WTC11 (cell line): ENCODE measurements around the gene VPS35L. TPM values are rescaled to one million over a fixed set of nuclear protein-coding genes. Genes with fewer than 3 reads are reported as not detected.
A peak's percentile ranks its signal among the peaks of the same experiment; 100 is the strongest.

Source experiments
- CBFB ChIP-seq: sonication (generic); formaldehyde crosslinking; IDR thresholded peaks from 2 replicates; pipeline ENCODE4 v1.8.1; 2022; ENCODE audit warnings: mild to moderate bottlenecking, low read depth, missing genetic modification reagents
- CREB1 ChIP-seq: sonication (generic); formaldehyde crosslinking; IDR thresholded peaks from 2 replicates; pipeline ENCODE4 v1.8.0; 2023; ENCODE audit warnings: mild to moderate bottlenecking, missing genetic modification reagents
- CREM ChIP-seq: sonication (generic); formaldehyde crosslinking; IDR thresholded peaks from 2 replicates; pipeline ENCODE4 v1.8.1; 2022; ENCODE audit warnings: mild to moderate bottlenecking, missing genetic modification reagents, moderate library complexity
- HMGA2 ChIP-seq: fragments of 250-450 bp; sonication (Bioruptor Pico); IDR thresholded peaks from 2 replicates; pipeline ENCODE4 v1.4.0; 2021; ENCODE audit warnings: mild to moderate bottlenecking, moderate library complexity
- KAT7 ChIP-seq: sonication (generic); formaldehyde crosslinking; IDR thresholded peaks from 2 replicates; pipeline ENCODE4 v1.8.1; 2023; ENCODE audit warnings: missing genetic modification reagents, mild to moderate bottlenecking, borderline replicate concordance
- MXD4 ChIP-seq: fragments of 250-450 bp; sonication (Bioruptor Pico); IDR thresholded peaks from 2 replicates; pipeline ENCODE4 v1.8.0; 2021; ENCODE audit warnings: mild to moderate bottlenecking, moderate library complexity, borderline replicate concordance
- NFE2L1 ChIP-seq: sonication (generic); formaldehyde crosslinking; IDR thresholded peaks from 2 replicates; pipeline ENCODE4 v1.8.1; 2023; ENCODE audit warnings: missing genetic modification reagents
- NFYB ChIP-seq: sonication (generic); formaldehyde crosslinking; conservative IDR thresholded peaks from 2 replicates; pipeline ENCODE4 v1.8.0; 2022; ENCODE audit warnings: low read depth, missing genetic modification reagents
- NR1H2 ChIP-seq: sonication (generic); formaldehyde crosslinking; IDR thresholded peaks from 2 replicates; pipeline ENCODE4 v1.9.0; 2021; ENCODE audit warnings: mild to moderate bottlenecking, moderate library complexity, missing genetic modification reagents
- OVOL2 ChIP-seq: fragments of 250-450 bp; sonication (Bioruptor Pico); IDR thresholded peaks from 2 replicates; pipeline ENCODE4 v1.9.0; 2021; ENCODE audit warnings: mild to moderate bottlenecking, borderline replicate concordance
- PRRX2 ChIP-seq: fragments of 250-450 bp; sonication (Bioruptor Pico); IDR thresholded peaks from 2 replicates; pipeline ENCODE4 v1.8.0; 2021; ENCODE audit warnings: mild to moderate bottlenecking
- SOX15 ChIP-seq: fragments of 250-450 bp; sonication (Bioruptor Pico); IDR thresholded peaks from 2 replicates; pipeline ENCODE4 v1.9.0; 2021; ENCODE audit warnings: mild to moderate bottlenecking
- SP1 ChIP-seq: sonication (generic); formaldehyde crosslinking; conservative IDR thresholded peaks from 2 replicates; pipeline ENCODE4 v1.8.1; 2022; ENCODE audit warnings: missing genetic modification reagents
- TCF7 ChIP-seq: sonication (generic); formaldehyde crosslinking; IDR thresholded peaks from 2 replicates; pipeline ENCODE4 v1.8.0; 2022; ENCODE audit warnings: mild to moderate bottlenecking, low read depth, missing genetic modification reagents, moderate library complexity
- TEAD1 ChIP-seq: sonication (generic); formaldehyde crosslinking; IDR thresholded peaks from 2 replicates; pipeline ENCODE4 v1.8.0; 2022; ENCODE audit warnings: mild to moderate bottlenecking, missing genetic modification reagents
- ZBTB21 ChIP-seq: sonication (generic); formaldehyde crosslinking; IDR thresholded peaks from 2 replicates; pipeline ENCODE4 v1.8.1; 2023; ENCODE audit warnings: mild to moderate bottlenecking, missing genetic modification reagents, borderline replicate concordance
- ZNF138 ChIP-seq: sonication (generic); formaldehyde crosslinking; conservative IDR thresholded peaks from 2 replicates; pipeline ENCODE4 v1.8.1; 2022; ENCODE audit warnings: mild to moderate bottlenecking, moderate library complexity, missing genetic modification reagents
- ZNF219 ChIP-seq: sonication (generic); formaldehyde crosslinking; IDR thresholded peaks from 2 replicates; pipeline ENCODE4 v1.8.0; 2023; ENCODE audit warnings: missing genetic modification reagents, mild to moderate bottlenecking, borderline replicate concordance
- ZNF263 ChIP-seq: sonication (generic); formaldehyde crosslinking; IDR thresholded peaks from 2 replicates; pipeline ENCODE4 v1.8.1; 2022; ENCODE audit warnings: low read depth, mild to moderate bottlenecking, moderate library complexity, missing genetic modification reagents
- ZNF317 ChIP-seq: sonication (generic); formaldehyde crosslinking; IDR thresholded peaks from 2 replicates; pipeline ENCODE4 v1.8.1; 2023; ENCODE audit warnings: low read depth, mild to moderate bottlenecking, moderate library complexity, missing genetic modification reagents, borderline replicate concordance
- ZNF671 ChIP-seq: fragments of 250-450 bp; sonication (Bioruptor Pico); IDR thresholded peaks from 2 replicates; pipeline ENCODE4 v1.8.0; 2021; ENCODE audit warnings: mild to moderate bottlenecking
- total RNA-seq: library from RNA; stranded (reverse); gene quantifications from 3 replicates; pipeline ENCODE4 v1.2.3, GENCODE V29; 2021
- TF ChIP-seq, protein P1 (sequence below): fragments of 250-450 bp; sonication (Bioruptor Pico); IDR thresholded peaks from 2 replicates; pipeline ENCODE4 v2.1.2; 2022; ENCODE audit warnings: mild to moderate bottlenecking, moderate library complexity
- TF ChIP-seq, protein P2 (sequence below): sonication (generic); formaldehyde crosslinking; IDR thresholded peaks from 2 replicates; pipeline ENCODE4 v1.8.1; 2022; ENCODE audit warnings: mild to moderate bottlenecking, missing genetic modification reagents, moderate library complexity, borderline replicate concordance
- TF ChIP-seq, protein P3 (sequence below): sonication (generic); formaldehyde crosslinking; IDR thresholded peaks from 2 replicates; pipeline ENCODE4 v1.8.0; 2022; ENCODE audit warnings: mild to moderate bottlenecking, missing genetic modification reagents
- TF ChIP-seq, protein P4 (sequence below): sonication (generic); formaldehyde crosslinking; IDR thresholded peaks from 2 replicates; pipeline ENCODE4 v1.8.1; 2023; ENCODE audit warnings: mild to moderate bottlenecking, missing genetic modification reagents, moderate library complexity
- TF ChIP-seq, protein P5 (sequence below): fragments of 250-450 bp; sonication (Bioruptor Pico); IDR thresholded peaks from 2 replicates; pipeline ENCODE4 v1.9.0; 2021; ENCODE audit warnings: mild to moderate bottlenecking
- TF ChIP-seq, protein P6 (sequence below): sonication (generic); formaldehyde crosslinking; IDR thresholded peaks from 2 replicates; pipeline ENCODE4 v1.8.0; 2022; ENCODE audit warnings: mild to moderate bottlenecking, missing genetic modification reagents
- TF ChIP-seq, protein P7 (sequence below): sonication (generic); formaldehyde crosslinking; IDR thresholded peaks from 2 replicates; pipeline ENCODE4 v1.8.1; 2023; ENCODE audit warnings: mild to moderate bottlenecking, moderate library complexity, missing genetic modification reagents
- TF ChIP-seq, protein P8 (sequence below): sonication (generic); formaldehyde crosslinking; IDR thresholded peaks from 2 replicates; pipeline ENCODE4 v1.8.1; 2022; ENCODE audit warnings: low read depth, missing genetic modification reagents, borderline replicate concordance

The VPS35L gene
- total RNA-seq, 1 experiment from 2014 or later, result 59.7 TPM

DNA sequence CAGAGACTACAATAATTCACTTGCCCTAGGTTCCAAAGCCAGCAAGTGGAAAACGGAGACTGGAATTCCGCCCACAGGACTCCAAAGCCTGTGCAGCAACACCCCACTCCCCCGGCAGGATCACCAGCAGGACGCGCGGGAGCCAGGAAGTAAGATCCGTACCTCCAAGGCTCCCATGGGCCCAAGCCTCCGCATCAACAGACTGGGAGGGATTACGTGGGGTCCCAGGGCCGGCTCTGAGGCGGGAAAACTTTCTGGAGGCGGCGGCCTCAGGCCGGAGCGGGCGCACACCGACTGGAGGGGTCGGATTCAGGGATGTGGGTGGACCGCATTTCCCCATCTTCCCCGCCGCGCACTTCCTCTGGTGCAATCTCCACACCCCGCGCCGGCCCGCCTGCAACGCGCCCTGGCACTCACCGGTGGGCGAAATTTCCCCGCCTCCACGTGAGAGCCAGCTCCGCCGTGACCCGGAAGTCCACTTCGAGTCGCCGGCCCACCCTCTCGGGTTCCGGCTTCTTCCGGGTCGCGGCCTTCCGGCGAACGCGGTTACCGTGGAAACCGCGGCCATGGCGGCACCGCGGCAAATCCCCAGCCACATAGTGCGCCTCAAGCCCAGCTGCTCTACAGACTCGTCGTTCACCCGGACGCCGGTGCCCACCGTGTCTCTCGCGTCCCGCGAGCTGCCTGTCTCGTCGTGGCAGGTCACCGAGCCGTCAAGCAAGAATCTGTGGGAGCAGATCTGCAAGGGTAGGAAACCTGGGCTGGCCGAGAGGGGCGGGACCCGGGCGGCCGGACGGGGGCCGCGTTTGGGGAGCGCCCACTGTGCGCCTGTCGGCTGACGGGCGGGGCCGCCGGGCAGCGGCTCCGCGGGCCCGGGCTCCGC is 162.5 kb downstream of the VPS35L start, which contains the start of the genes IQCK and KNOP1 (continued):
- TF ChIP-seq CREM (CRISPR knock-in tag) (peak; percentile 4; the same call in 1 of the 2 replicates), TCF7 (no peak), CBFB (CRISPR knock-in tag) (no peak), NFE2L1 (CRISPR knock-in tag) (peak; percentile 5; the same call in 1 of the 2 replicates), ZNF138 (CRISPR knock-in tag) (no peak), CREB1 (CRISPR knock-in tag) (no peak), SP1 (CRISPR knock-in tag) (no peak; the same call in none of the 2 replicates), ZNF671 (CRISPR knock-in tag) (no peak), SOX15 (CRISPR knock-in tag) (no peak), PRRX2 (CRISPR knock-in tag) (no peak), ZNF317 (CRISPR knock-in tag) (no peak), NR1H2 (CRISPR knock-in tag) (no peak), TEAD1 (CRISPR knock-in tag) (peak; percentile 69; the same call in 1 of the 2 replicates), ZNF263 (CRISPR knock-in tag) (no peak), KAT7 (CRISPR knock-in tag) (0 out of 2 replicates have a peak, but pooled peaks have one; percentile 39), HMGA2 (CRISPR knock-in tag) (no peak), NFYB (CRISPR knock-in tag) (no peak), OVOL2 (no peak), MXD4 (no peak), ZBTB21 (CRISPR knock-in tag) (no peak), ZNF219 (CRISPR knock-in tag) (no peak)
- TF ChIP-seq, protein P1, sequence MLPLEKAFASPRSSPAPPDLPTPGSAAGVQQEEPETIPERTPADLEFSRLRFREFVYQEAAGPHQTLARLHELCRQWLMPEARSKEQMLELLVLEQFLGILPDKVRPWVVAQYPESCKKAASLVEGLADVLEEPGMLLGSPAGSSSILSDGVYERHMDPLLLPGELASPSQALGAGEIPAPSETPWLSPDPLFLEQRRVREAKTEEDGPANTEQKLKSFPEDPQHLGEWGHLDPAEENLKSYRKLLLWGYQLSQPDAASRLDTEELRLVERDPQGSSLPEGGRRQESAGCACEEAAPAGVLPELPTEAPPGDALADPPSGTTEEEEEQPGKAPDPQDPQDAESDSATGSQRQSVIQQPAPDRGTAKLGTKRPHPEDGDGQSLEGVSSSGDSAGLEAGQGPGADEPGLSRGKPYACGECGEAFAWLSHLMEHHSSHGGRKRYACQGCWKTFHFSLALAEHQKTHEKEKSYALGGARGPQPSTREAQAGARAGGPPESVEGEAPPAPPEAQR (CRISPR knock-in tag), result no peak
- TF ChIP-seq, protein P2, sequence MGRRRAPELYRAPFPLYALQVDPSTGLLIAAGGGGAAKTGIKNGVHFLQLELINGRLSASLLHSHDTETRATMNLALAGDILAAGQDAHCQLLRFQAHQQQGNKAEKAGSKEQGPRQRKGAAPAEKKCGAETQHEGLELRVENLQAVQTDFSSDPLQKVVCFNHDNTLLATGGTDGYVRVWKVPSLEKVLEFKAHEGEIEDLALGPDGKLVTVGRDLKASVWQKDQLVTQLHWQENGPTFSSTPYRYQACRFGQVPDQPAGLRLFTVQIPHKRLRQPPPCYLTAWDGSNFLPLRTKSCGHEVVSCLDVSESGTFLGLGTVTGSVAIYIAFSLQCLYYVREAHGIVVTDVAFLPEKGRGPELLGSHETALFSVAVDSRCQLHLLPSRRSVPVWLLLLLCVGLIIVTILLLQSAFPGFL (CRISPR knock-in tag), result no peak
- TF ChIP-seq, protein P3, sequence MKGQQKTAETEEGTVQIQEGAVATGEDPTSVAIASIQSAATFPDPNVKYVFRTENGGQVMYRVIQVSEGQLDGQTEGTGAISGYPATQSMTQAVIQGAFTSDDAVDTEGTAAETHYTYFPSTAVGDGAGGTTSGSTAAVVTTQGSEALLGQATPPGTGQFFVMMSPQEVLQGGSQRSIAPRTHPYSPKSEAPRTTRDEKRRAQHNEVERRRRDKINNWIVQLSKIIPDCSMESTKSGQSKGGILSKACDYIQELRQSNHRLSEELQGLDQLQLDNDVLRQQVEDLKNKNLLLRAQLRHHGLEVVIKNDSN (CRISPR knock-in tag), result peak; percentile 74; the same call in 1 of the 2 replicates
- TF ChIP-seq, protein P4, sequence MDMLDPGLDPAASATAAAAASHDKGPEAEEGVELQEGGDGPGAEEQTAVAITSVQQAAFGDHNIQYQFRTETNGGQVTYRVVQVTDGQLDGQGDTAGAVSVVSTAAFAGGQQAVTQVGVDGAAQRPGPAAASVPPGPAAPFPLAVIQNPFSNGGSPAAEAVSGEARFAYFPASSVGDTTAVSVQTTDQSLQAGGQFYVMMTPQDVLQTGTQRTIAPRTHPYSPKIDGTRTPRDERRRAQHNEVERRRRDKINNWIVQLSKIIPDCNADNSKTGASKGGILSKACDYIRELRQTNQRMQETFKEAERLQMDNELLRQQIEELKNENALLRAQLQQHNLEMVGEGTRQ, result peak; percentile 71
- TF ChIP-seq, protein P5, sequence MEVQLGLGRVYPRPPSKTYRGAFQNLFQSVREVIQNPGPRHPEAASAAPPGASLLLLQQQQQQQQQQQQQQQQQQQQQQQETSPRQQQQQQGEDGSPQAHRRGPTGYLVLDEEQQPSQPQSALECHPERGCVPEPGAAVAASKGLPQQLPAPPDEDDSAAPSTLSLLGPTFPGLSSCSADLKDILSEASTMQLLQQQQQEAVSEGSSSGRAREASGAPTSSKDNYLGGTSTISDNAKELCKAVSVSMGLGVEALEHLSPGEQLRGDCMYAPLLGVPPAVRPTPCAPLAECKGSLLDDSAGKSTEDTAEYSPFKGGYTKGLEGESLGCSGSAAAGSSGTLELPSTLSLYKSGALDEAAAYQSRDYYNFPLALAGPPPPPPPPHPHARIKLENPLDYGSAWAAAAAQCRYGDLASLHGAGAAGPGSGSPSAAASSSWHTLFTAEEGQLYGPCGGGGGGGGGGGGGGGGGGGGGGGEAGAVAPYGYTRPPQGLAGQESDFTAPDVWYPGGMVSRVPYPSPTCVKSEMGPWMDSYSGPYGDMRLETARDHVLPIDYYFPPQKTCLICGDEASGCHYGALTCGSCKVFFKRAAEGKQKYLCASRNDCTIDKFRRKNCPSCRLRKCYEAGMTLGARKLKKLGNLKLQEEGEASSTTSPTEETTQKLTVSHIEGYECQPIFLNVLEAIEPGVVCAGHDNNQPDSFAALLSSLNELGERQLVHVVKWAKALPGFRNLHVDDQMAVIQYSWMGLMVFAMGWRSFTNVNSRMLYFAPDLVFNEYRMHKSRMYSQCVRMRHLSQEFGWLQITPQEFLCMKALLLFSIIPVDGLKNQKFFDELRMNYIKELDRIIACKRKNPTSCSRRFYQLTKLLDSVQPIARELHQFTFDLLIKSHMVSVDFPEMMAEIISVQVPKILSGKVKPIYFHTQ (CRISPR knock-in tag), result no peak
- TF ChIP-seq, protein P6, sequence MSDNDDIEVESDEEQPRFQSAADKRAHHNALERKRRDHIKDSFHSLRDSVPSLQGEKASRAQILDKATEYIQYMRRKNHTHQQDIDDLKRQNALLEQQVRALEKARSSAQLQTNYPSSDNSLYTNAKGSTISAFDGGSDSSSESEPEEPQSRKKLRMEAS (CRISPR knock-in tag), result peak; percentile 94
- TF ChIP-seq, protein P7, sequence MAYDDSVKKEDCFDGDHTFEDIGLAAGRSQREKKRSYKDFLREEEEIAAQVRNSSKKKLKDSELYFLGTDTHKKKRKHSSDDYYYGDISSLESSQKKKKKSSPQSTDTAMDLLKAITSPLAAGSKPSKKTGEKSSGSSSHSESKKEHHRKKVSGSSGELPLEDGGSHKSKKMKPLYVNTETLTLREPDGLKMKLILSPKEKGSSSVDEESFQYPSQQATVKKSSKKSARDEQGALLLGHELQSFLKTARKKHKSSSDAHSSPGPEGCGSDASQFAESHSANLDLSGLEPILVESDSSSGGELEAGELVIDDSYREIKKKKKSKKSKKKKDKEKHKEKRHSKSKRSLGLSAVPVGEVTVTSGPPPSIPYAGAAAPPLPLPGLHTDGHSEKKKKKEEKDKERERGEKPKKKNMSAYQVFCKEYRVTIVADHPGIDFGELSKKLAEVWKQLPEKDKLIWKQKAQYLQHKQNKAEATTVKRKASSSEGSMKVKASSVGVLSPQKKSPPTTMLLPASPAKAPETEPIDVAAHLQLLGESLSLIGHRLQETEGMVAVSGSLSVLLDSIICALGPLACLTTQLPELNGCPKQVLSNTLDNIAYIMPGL (CRISPR knock-in tag), result 0 out of 2 replicates have a peak, but pooled peaks have one; percentile 57
- TF ChIP-seq, protein P8, sequence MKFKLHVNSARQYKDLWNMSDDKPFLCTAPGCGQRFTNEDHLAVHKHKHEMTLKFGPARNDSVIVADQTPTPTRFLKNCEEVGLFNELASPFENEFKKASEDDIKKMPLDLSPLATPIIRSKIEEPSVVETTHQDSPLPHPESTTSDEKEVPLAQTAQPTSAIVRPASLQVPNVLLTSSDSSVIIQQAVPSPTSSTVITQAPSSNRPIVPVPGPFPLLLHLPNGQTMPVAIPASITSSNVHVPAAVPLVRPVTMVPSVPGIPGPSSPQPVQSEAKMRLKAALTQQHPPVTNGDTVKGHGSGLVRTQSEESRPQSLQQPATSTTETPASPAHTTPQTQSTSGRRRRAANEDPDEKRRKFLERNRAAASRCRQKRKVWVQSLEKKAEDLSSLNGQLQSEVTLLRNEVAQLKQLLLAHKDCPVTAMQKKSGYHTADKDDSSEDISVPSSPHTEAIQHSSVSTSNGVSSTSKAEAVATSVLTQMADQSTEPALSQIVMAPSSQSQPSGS (CRISPR knock-in tag), result no peak
